ENCODE measurements around the gene COLEC12. TPM values are rescaled to one million over a fixed set of nuclear protein-coding genes. Genes with fewer than 3 reads are reported as not detected.
A peak's percentile ranks its signal among the peaks of the same experiment; 100 is the strongest.

Gene COLEC12
- total and polyA plus RNA-seq, 3 donors from 2014 or later = 4.5 to 10.4 (median 8.1) TPM

DNA sequence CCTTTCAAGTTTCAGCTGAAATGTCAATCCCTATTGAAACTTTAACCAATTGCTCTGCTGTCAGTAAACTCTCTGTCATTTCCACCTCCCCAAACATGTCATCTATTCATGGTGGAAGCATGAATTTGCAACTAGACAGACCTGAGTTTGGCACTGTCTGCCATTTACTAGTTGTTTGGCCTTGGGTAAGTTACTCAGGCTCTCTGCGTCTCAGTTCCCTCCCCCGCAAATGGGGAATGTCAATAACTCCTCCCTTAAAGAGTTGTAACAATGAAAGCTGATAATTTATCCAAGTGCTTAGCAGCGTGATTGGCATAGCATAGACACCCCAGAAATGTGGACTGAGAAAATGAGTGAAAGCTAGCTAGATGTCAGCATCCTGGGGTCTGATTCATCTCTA is 159.4 kb downstream of the COLEC12 start:
- H3K4me1 ChIP-seq = peaks cover 9% of the 10 kb centered on the region
- no peak overlapping the region for H3K27ac ChIP-seq
- no peak overlapping the region for H3K4me3 ChIP-seq
- DNase-seq = peak; percentile 67
- no peaks in the 10 kb centered on the region for H3K27me3 ChIP-seq
- H3K9me3 ChIP-seq = no peaks in the 10 kb centered on the region
- intact Hi-C loops (cut with DNase I; ENCODE audit: low total_unique reads) = no loop called here
- TF ChIP-seq POLR2A (IDR thresholded peaks at IDR 0.05) = no peak
- TF ChIP-seq, protein P1, sequence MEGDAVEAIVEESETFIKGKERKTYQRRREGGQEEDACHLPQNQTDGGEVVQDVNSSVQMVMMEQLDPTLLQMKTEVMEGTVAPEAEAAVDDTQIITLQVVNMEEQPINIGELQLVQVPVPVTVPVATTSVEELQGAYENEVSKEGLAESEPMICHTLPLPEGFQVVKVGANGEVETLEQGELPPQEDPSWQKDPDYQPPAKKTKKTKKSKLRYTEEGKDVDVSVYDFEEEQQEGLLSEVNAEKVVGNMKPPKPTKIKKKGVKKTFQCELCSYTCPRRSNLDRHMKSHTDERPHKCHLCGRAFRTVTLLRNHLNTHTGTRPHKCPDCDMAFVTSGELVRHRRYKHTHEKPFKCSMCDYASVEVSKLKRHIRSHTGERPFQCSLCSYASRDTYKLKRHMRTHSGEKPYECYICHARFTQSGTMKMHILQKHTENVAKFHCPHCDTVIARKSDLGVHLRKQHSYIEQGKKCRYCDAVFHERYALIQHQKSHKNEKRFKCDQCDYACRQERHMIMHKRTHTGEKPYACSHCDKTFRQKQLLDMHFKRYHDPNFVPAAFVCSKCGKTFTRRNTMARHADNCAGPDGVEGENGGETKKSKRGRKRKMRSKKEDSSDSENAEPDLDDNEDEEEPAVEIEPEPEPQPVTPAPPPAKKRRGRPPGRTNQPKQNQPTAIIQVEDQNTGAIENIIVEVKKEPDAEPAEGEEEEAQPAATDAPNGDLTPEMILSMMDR (IDR thresholded peaks at IDR 0.05) = no peak
- WGBS, 2 donors = 58 to 85% methylated on average over 3 of the region's 3 CpGs
- no peaks in the 10 kb centered on the region for H3K36me3 ChIP-seq (ENCODE audit: low read depth, missing control alignments)

DNA sequence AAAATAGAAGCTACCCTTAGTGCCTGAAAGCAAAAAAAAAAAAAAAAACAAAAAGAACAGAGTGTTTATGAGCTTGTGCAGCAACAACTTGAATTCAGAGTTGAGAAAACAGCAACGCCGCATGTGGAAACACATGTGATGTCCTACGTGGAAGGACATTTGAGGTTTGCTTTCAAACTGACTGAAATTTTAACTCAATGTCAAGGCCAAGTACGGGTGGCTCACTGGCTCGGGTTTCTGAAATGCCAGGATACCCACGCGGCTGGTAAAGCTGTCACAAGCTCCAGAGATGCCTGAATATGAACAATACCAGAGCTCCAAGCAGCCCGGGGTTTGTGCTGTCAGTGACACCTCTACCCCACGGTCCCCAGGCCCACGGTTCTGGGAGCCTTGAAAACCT is 160.5 kb downstream of the COLEC12 start:
- H3K27ac ChIP-seq = peak overlapping the region in 1 of 2 donors; percentile 48
- H3K4me1 ChIP-seq = peaks cover 9% of the 10 kb centered on the region

DNA sequence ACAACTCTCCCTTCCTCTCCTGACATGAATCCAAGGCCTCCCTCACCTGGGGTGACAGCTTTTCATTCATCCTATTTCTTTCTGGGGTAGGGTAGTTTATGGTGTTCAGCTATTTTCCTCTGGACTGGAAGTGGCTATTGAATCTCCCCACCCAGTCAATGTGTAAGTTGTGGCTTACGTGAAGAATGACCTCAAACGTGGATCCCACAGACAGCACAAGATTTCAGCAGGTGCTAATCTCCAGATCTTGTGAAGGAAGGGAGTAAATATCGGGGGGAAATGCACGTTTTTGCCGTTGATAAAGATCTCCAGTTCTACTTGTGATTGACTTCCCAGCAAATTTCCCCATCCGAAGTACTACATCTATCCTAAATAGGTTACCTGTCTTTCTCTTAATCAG is 161.3 kb downstream of the COLEC12 start:
- WGBS, 2 donors = 79 to 84% methylated on average over 6 of the region's 6 CpGs
- peaks cover 9% of the 10 kb centered on the region for H3K4me1 ChIP-seq
- intact Hi-C loops (cut with DNase I; ENCODE audit: low total_unique reads) = no loop called here
- no peak for DNase-seq
- no peak for TF ChIP-seq POLR2A (IDR thresholded peaks at IDR 0.05)
- TF ChIP-seq, protein P1 (IDR thresholded peaks at IDR 0.05) = no peak
- no peaks in the 10 kb centered on the region for H3K36me3 ChIP-seq (ENCODE audit: low read depth, missing control alignments)
- H3K9me3 ChIP-seq = no peaks in the 10 kb centered on the region
- H3K27me3 ChIP-seq = no peaks in the 10 kb centered on the region
- no peak overlapping the region for H3K27ac ChIP-seq
- no peak overlapping the region for H3K4me3 ChIP-seq

More for the DNA sequence above, 160.5 kb downstream of the COLEC12 start:
- H3K4me3 ChIP-seq = no peak overlapping the region
- H3K27me3 ChIP-seq = no peaks in the 10 kb centered on the region
- DNase-seq = peak; percentile 69
- H3K36me3 ChIP-seq (ENCODE audit: low read depth, missing control alignments) = no peaks in the 10 kb centered on the region
- no peak for TF ChIP-seq POLR2A (IDR thresholded peaks at IDR 0.05)
- TF ChIP-seq, protein P1 (IDR thresholded peaks at IDR 0.05) = no peak
- H3K9me3 ChIP-seq = no peaks in the 10 kb centered on the region
- WGBS, 2 donors = 36 to 58% methylated on average over 8 to 10 of the region's 10 CpGs
- intact Hi-C loops (cut with DNase I; ENCODE audit: low total_unique reads) = no loop called here

DNA sequence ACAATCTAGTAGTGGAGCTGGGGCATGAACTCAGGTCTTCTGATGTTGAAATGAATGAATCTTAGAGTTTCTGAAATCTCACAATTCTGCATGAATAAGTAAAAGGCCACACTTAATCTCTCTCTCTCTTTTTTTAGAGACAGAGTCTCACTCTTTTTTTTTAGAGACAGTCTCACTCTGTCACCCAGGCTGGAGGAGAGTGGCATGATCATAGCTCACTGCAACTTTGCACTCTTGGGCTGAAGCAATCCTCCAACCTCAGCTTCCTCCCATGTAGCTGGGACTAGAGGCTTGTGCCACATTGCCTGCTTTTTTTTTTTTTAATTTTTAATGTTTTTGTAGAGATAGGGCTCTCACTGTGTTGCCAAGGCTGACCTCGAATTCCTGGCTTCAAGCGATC is 163.8 kb downstream of the COLEC12 start:
- H3K27me3 ChIP-seq = no peaks in the 10 kb centered on the region
- H3K4me1 ChIP-seq = peaks cover 9% of the 10 kb centered on the region
- WGBS, 2 donors = 57 to 60% methylated on average over 2 of the region's 2 CpGs
- no peak for DNase-seq
- no peak overlapping the region for H3K4me3 ChIP-seq
- intact Hi-C loops (cut with DNase I; ENCODE audit: low total_unique reads) = no loop called here
- H3K27ac ChIP-seq = no peak overlapping the region
- no peaks in the 10 kb centered on the region for H3K9me3 ChIP-seq
- no peaks in the 10 kb centered on the region for H3K36me3 ChIP-seq (ENCODE audit: low read depth, missing control alignments)
- TF ChIP-seq POLR2A (IDR thresholded peaks at IDR 0.05) = no peak
- TF ChIP-seq, protein P1 (IDR thresholded peaks at IDR 0.05) = no peak

DNA sequence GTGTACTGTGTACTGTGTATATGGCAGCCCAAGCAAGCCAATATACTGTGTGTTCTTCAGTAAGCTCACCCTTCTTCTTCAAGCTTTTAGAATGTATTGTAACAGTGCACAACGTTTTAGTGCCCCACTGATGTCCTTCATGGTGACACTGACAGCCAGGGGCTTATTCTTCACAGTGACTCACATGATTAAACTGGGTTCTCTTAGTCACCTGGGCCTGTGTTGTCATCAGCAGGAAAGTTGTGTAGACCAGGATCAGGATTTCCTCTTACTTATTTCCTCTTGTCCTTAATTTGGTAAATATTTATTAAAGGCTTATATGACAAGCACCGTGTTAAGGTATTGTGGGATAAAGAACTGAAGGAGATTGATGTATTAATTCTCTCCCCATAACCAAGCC is 164.8 kb downstream of the COLEC12 start:
- H3K9me3 ChIP-seq = no peaks in the 10 kb centered on the region
- peaks cover 6% of the 10 kb centered on the region for H3K4me1 ChIP-seq
- no peak overlapping the region for H3K4me3 ChIP-seq
- DNase-seq = no peak
- no peak for TF ChIP-seq POLR2A (IDR thresholded peaks at IDR 0.05)
- TF ChIP-seq, protein P1 (IDR thresholded peaks at IDR 0.05) = no peak
- WGBS, 2 donors = 81 to 82% methylated on average over 2 of the region's 2 CpGs
- intact Hi-C loops (cut with DNase I; ENCODE audit: low total_unique reads) = no loop called here
- no peaks in the 10 kb centered on the region for H3K27me3 ChIP-seq
- H3K36me3 ChIP-seq (ENCODE audit: low read depth, missing control alignments) = no peaks in the 10 kb centered on the region
- H3K27ac ChIP-seq = no peak overlapping the region

Measured in testis (tissue), 3 donors.